GM19193 (cell line): ENCODE data around the gene ATP13A1.
A peak's percentile ranks its signal among the peaks of the same experiment; 100 is the strongest.

ENCODE experiments used
- POLR2A ChIP-seq: IDR thresholded peaks from 4 replicates; pipeline ENCODE4 v1.6.1; 2011; ENCODE audit not compliant: insufficient read depth, insufficient read length; ENCODE audit errors: extremely low read depth

ATP13A1 gene

GRCh38 chr19:19651076-19651475 lies 12.4 kb downstream of the ATP13A1 start:
- no peak for TF ChIP-seq POLR2A

GRCh38 chr19:19650331-19650730 lies 13.1 kb downstream of the ATP13A1 start:
- TF ChIP-seq POLR2A = no peak

DNA sequence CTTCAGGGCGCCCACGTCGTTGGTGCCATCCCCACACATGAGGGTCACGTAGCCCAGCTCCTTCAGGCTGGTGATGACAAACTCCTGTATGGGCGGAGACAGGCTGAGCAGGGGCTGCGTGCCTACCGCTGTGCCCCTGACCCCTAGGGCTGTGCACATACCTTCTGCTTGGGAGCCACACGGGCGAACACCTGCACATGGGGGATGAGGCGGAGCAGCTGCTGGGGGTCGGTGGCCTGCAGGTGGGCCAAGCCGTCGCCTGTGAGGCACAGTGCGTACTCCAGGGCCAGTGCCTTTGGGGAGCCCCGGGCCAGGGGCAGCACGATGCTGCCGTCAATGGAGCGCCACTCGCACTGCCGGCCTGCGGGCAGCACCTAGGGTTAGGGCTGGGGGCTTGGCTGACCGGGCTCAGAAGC lies 13.9 kb downstream of the ATP13A1 start:
- no peak for TF ChIP-seq POLR2A

GRCh38 chr19:19649155-19649554 lies 14.3 kb downstream of the ATP13A1 start:
- no peak for TF ChIP-seq POLR2A

DNA sequence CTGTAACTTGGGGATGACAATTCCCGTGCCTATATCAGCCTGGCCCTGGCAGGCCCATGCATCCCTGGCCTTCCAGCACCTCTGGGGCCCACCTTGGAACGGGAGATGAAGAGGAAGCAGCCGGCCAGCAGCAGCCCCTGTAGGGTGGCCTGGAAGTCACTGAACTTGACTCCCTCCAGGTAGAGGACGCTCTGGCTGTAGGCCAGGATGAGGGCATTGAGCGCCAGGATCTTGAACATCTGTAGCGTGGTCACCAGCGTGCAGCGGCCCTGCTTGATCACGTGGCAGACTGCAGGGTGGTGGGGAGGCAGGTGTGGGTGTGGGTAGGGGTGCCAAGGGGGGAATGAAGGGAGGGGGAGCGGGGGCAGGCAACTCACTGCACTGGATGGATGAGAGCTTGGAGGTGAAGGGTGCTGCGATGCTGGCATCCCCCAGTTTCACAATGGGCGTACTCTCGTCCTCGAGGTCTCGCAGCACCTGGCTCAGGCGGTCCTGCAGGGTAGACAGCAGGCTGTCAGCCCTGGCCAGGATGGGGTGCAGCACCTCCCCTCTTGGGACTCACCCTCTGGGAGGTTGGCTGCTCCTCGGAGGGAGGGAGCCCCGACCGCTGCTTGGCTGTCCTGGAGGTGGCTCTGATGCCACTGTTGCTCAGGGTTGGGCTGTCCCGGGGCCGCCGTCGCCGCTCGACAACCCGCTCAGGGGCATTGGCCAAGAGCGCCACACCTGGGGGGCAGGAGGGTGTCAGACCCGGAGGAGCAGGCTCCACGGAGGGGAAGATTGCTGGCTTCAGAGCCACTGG lies 16.2 kb downstream of the ATP13A1 start:
- TF ChIP-seq POLR2A = no peak

- TF ChIP-seq POLR2A = no peak
Observed at GRCh38 chr19:19645233-19645870, 18.1 kb downstream of the ATP13A1 start.

DNA sequence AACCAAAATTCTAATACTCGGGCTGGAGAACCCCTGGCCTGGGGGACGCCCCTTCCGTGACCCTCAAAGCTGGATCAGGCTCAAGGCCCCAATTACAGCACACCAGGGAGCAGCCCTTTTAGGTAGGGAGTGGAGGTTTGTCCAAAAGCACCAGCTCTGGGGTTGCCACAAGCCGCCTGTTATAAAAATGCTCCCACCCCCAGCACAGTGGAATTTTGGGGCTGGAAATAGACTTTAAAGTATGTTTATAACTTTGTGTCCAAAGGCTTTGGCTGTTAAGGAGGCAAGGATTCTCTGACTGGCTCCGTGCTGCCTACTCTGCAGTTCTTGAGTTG lies 19.5 kb downstream of the ATP13A1 start:
- no peak for TF ChIP-seq POLR2A

DNA sequence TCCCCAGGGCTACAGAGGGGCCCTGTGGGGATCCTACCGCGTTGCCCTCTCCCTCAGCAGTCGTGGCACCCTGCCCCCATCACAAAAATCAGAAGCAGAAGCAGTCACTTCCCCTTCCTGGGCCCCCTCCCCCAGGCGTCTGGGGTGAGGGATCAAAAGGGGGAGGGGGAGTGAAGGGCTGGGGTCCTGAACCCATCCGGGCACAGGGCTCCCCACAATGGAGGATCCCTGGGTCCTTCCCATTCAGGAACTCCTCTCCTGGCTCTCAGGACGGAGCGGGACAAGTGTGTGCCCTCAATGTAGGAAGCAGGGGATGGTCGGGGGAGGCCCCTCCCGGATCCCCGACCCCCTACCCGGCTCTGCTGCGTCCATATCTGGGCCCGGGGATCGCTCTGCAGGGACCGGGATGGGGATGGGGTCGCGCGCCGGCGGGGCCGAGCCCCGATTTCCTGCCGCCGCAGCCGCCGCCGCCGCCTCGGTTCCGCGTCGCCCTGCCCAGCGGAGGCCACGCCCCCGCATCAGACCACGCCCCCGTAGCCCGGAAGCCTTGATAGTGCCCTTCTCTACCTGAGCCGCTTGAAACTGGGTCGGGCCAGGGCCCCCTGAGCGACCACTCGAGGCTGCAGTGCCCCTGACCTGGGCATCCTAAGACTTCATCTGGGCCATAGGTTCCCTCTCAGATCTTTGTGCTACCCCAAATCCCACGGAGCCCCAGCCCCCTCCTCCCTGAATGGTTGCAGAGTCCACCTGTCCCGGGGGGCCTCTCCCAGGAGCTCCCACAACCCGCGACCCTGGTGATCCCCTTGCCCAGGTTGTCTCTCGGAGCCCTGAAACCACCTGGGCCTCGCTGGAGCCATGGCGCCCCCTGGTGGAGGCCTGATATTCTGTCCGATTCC lies 20.1 kb downstream of the ATP13A1 start, which contains the start of gene GMIP:
GMIP (minus strand) TSS at position 500 of the 896 bp plus-strand sequence; CDS start at position 372, 128 bp downstream.
- peak; percentile 70 for TF ChIP-seq POLR2A

DNA sequence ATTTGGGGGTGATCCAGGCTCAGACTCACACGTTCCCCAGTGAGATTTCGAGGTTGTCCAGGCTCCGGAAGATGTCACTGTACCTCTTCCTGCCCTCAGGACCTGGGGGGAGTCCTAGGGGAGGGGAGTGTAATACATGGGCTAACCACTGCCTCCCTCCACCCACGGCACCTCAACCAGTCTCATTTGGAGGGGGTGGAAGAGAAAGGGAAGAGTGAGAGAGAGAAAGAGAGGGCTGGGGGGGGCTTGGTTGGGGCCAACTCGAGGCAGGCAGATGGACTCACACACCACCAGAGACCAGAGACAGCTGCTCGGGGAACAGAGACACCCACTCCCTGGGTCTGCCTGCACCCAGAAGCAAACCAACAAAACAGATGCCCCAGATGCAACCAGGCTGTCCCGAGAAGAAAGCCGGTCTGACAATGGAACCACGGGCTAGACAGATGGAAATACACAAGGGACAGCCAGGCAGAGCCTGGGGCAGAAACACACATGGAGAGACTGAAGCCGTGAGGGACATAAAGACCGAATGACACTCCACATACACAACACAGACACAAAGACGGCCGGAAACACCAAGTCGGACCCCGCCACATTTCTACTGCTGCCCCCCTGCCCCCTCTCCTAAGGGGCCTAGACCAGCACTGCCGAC lies 20.8 kb downstream of the ATP13A1 start:
- TF ChIP-seq POLR2A = no peak

GRCh38 chr19:19637523-19638251 lies 25.8 kb downstream of the ATP13A1 start:
- TF ChIP-seq POLR2A = no peak

GRCh38 chr19:19637186-19637522 lies 26.3 kb downstream of the ATP13A1 start:
- TF ChIP-seq POLR2A = no peak

DNA sequence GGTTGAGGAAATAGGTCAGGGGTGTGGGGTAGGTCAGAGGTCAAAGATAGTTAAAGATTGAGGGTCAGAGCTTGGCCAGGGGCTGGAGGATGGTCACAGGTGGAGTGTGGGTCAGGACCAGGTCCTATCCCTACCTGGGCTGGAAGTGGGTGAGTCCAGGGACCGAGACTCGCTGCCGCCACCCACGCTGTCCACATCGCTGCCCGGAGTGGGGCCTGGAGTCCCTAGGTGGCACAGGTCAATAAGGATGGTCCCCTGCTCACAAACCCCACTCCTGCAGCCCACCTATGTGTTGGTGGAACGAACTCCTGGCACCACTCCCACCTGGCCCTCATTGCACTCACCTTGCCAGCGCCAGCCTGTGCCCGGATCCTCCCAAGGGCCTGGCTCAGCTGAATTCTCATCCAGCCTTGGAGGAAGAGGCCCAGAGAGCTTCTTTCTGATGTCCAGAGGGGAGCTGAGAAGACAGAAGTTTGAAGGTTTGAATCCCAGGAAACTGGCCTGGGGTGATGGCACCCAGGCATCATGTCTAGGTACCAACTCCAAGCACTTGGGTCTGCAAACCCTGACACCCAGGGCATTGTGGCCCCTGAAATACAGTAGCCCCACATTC lies 26.8 kb downstream of the ATP13A1 start:
- TF ChIP-seq POLR2A = no peak

DNA sequence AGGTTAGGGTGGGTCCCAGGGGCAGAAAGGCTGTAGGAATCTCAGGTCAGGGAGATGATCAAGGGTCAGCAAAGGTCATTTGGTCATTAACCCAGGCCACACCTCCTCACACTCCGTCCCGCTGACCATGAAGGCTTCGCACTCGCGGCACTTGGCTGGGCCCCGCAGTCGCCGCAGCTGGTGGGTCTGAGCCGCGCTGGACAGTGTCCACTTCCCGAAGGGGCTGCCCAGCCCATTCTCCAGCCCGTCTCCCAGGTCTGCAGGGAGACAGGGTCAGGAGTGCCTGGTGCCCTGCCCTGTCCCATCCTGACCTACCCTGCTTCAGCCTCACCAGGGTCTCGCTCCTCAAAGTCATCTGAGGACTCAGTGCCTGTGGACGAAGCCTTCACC lies 28.2 kb downstream of the ATP13A1 start:
- no peak for TF ChIP-seq POLR2A
